HG03558 (cell line): ENCODE results near the gene TIAM1.
"Not testable (repeated sequence)": the region's sequence is repeated elsewhere in the genome, so short reads cannot be mapped to it uniquely, and the experiment has no call there.

Experiments used
- ATAC-seq: cut with Tn5 transposase; IDR thresholded peaks from one replicate; pipeline ENCODE4 v1.9.1; 2021; ENCODE audit warnings: moderate number of reproducible peaks; ENCODE audit not compliant: unreplicated experiment; ENCODE audit errors: extremely low read depth

The TIAM1 gene

GRCh38 chr21:31261759-31262158 is 82.3 kb downstream of the TIAM1 start:
- ATAC-seq, result no peak

- no peak for ATAC-seq
Measured at GRCh38 chr21:31260790-31261189, 83.3 kb downstream of the TIAM1 start.

- no peak for ATAC-seq
Measured at GRCh38 chr21:31258073-31258472, 86.0 kb downstream of the TIAM1 start.

DNA sequence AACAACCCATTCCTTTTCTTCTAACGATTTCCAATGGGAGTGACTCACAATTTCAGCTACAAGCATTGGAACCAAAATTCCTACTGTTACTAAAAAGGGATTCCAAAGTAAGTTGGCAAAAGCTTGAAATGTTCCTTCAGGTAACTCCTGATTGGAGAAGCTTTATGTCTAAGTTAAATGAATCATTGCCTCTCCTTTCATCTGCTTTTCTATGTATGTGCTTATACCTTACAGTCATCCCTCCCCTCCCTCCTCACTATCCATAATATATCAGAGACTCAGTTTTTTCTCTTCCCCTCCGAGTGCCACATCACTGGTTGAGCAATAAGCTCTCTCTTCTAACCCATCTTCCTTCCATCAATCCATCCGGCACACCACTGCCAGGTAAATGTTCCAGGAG is 86.8 kb downstream of the TIAM1 start:
- ATAC-seq, result no peak

GRCh38 chr21:31255896-31256295 is 88.2 kb downstream of the TIAM1 start:
- ATAC-seq, result no peak

DNA sequence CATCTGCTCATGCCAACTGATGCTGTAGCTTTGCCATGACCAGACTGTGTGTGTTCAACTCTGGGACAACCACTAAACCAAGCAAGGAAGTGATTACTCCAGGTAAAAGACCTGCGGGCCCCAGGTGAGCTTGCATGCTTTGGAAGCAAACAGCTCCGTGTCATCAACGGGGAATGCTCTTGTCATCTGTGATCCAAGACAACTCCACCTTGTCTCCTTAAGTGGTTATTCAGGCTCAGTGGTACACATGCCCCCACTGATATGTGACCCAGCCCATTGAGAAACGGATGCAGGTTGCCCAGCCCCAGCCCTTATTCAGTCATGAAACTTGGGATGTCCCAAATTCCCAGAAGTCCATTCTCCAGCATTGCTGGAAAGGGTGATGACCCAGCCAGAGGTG is 89.0 kb downstream of the TIAM1 start:
- no peak for ATAC-seq

- ATAC-seq, result no peak
Measured at GRCh38 chr21:31254131-31254530, 89.9 kb downstream of the TIAM1 start.

DNA sequence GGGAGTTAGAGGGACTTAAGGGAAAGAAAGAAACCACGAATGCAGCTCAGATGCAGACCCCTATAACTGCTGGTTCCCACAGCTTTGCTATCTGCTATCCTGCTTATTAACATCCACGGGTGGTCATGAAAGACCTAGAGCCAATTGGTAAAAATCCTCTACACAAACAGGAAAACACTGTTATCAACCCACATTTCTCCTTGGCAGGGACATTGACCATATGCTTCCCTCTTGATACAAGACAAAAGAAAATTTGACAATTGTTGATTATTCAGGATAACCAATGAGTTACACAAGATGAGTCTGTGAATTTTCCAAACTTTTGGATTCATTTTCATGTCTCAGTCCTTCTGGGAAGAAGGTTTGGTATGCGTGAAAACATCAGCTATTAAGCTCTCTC is 90.4 kb downstream of the TIAM1 start:
- no peak for ATAC-seq

GRCh38 chr21:31252611-31253010 is 91.5 kb downstream of the TIAM1 start:
- no peak for ATAC-seq

DNA sequence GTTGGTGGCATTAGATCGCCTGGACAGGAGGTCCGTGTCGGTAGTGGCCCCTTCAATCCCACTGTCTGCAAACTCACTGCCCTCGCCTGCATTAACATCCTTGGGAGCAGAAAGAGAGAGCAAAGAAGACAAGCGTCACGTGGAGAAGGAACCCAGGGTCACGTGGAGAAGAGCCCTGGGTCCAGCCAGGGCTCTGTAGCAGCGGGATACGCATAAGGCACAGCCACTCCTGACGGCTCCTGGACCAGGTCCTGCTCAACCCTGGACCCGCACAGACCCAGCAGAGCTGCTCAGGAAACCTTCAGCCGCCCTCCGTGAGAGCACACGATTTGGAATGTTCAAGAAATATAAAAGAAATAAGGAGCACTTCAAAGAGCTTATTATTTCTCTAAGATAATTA is 92.0 kb downstream of the TIAM1 start:
- no peak for ATAC-seq

DNA sequence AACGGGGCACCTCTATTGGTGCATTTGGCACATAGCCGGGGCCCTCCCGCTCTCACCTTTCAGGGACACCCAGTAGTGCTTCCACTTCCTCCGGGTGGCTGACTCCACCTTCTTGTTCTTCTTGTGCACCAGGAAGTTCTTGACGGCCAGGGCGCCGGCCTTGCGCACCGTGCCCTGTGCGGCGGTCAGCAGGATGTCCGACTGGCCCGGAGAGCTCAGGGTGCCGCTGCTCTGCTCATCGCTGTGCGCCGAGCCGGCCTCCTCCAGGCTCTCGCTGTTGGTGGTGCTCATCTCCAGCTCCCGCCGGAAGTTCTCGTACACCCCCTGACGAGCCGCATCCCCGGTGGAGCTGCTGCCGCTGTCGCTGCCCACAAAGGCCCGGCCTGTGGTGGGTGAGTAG is 92.4 kb downstream of the TIAM1 start:
- no peak for ATAC-seq

GRCh38 chr21:31248598-31248997 is 95.5 kb downstream of the TIAM1 start:
- ATAC-seq, result no peak

GRCh38 chr21:31243611-31244010 is 100.5 kb downstream of the TIAM1 start:
- no peak for ATAC-seq

- no peak for ATAC-seq
Measured at GRCh38 chr21:31236528-31236927, 107.5 kb downstream of the TIAM1 start.

GRCh38 chr21:31235671-31236450 is 108.2 kb downstream of the TIAM1 start:
- no peak for ATAC-seq

- ATAC-seq, result no peak
Measured at GRCh38 chr21:31234936-31235335, 109.1 kb downstream of the TIAM1 start.

GRCh38 chr21:31233711-31234110 is 110.3 kb downstream of the TIAM1 start:
- no peak for ATAC-seq

- ATAC-seq, result no peak
Measured at GRCh38 chr21:31232344-31232743, 111.7 kb downstream of the TIAM1 start.

GRCh38 chr21:31230937-31231336 is 113.1 kb downstream of the TIAM1 start:
- ATAC-seq, result no peak

- ATAC-seq, result not testable (repeated sequence)
Measured at GRCh38 chr21:31228723-31229122, 115.3 kb downstream of the TIAM1 start.

GRCh38 chr21:31225713-31226112 is 118.3 kb downstream of the TIAM1 start:
- no peak for ATAC-seq

DNA sequence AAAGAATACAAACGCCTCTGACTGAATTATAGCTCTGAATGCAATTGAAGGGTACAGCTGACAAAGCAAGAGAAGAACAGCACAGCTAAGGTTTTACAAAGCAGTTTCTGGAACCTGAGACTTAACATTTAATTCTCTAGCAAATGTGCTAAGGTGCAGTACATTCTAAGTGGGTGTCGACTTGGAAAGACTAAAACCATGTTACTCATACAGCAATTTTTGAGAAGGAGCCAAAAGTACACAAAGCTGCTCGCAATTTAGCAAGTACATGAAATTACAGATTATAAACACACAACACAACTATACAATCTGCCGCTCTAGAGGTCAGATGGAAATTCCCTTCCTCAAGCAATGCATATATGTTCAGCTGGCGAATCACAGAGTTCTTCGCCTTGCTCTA is 121.9 kb downstream of the TIAM1 start:
- ATAC-seq, result no peak
